Measurements from ENCODE around the gene ZNF621. TPM values are rescaled to one million over a fixed set of nuclear protein-coding genes. Genes with fewer than 3 reads are reported as not detected.

The ZNF621 gene
- total RNA-seq, 1 donor: 21.4 TPM

DNA sequence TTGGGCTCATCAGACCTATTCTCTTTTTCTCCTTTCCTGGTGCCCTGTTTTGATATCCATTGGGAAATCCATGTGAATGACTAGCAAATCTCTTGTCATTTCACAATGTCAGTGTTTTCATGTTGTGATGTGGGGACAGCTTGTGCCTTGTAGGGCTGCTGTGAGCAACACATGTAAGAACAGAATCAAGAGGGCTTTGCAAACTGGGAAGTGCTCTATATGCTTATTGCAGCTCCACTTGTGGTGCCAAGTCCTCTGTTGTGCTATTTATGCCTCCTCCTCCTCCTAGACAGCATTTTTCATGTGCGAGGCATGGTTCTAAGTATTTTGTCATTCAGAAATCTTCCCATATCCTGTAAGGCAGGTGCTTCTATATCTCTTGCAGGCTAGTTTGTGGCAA lies 56.4 kb downstream of the ZNF621 start:
- Histone ChIP-seq H3K9me3 (ENCODE audit: low read depth, low read length) (no peaks in the 10 kb centered on the region), H3K4me1 (ENCODE audit: insufficient read depth, low read length) (peaks cover 3% of the 10 kb centered on the region), H3K27ac (ENCODE audit: low read depth, low read length) (no peak overlapping the region), H3K4me2 (ENCODE audit: insufficient read depth, low read length) (no peak overlapping the region), H3K27me3 (ENCODE audit: insufficient read depth, low read length) (peaks cover 5% of the 10 kb centered on the region), H4K20me1 (ENCODE audit: insufficient read depth, low read length) (no peaks in the 10 kb centered on the region), H2AFZ (ENCODE audit: low read length) (no peak overlapping the region), H3K36me3 (ENCODE audit: insufficient read depth, low read length) (no peaks in the 10 kb centered on the region), H3K79me2 (ENCODE audit: insufficient read depth, low read length) (no peaks in the 10 kb centered on the region), H3K4me3 (ENCODE audit: insufficient read depth, low read length) (no peak overlapping the region)
- DNase-seq (ENCODE audit: insufficient read length, low spot score, missing footprints): no peak
- TF ChIP-seq, protein P1, sequence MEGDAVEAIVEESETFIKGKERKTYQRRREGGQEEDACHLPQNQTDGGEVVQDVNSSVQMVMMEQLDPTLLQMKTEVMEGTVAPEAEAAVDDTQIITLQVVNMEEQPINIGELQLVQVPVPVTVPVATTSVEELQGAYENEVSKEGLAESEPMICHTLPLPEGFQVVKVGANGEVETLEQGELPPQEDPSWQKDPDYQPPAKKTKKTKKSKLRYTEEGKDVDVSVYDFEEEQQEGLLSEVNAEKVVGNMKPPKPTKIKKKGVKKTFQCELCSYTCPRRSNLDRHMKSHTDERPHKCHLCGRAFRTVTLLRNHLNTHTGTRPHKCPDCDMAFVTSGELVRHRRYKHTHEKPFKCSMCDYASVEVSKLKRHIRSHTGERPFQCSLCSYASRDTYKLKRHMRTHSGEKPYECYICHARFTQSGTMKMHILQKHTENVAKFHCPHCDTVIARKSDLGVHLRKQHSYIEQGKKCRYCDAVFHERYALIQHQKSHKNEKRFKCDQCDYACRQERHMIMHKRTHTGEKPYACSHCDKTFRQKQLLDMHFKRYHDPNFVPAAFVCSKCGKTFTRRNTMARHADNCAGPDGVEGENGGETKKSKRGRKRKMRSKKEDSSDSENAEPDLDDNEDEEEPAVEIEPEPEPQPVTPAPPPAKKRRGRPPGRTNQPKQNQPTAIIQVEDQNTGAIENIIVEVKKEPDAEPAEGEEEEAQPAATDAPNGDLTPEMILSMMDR (IDR thresholded peaks at IDR 0.05; ENCODE audit: extremely low read depth, low read depth, low read length): no peak

DNA sequence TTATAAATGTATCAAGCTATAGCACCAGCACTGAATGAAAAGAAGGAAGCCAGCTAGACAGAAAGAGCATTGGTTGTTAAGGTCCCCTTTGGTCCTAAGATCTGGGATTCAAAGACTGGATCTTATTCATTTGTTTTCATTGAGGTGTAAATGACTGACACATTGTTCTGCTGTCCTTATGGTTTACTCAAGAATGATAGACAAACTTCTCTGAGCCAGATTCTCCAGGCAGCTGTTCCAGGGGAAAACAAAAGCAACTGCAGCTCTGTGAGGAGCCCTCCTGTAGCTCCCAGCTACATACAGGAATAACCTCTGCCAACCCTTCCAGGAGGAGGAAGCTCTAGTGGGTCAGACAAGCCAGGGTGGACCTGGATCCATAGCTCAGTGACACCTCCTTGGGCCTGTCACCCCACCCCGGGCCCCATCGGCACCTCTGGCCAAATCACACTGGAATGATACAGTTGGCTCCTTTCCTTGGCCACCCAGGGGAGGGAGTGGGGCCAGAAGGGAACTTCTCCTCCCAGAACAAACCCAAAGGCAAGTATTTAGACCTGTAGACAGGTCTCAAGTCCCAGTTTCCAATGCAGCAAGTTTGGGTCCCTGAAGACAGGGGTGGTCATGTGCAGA lies 57.8 kb downstream of the ZNF621 start:
- Histone ChIP-seq H3K27ac (ENCODE audit: low read depth, low read length) (no peak overlapping the region), H4K20me1 (ENCODE audit: insufficient read depth, low read length) (no peaks in the 10 kb centered on the region)

DNA sequence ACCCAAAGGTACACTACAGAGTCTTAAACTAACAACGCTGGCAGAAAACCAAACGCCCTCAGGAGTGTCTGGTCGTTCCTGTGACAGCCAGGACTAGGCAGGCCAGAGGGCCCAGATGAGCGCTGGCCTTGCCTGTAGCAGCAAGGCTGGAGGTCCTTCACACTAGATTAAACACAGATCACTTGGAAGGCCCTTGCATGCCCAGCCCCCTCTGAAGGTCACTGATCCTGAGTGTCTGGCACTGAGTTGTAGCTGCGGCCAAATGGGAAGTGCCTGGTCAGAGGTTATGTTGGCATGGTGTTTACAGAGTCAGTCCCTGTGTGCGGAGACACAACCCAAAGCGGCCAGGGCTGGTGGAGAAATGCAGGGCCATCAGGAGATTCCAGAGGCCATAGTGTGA lies 58.9 kb downstream of the ZNF621 start:
- TF ChIP-seq, protein P1 (IDR thresholded peaks at IDR 0.05; ENCODE audit: extremely low read depth, low read depth, low read length): no peak
- no peak overlapping the region for H3K4me3 ChIP-seq (ENCODE audit: insufficient read depth, low read length)
- no peak for DNase-seq (ENCODE audit: insufficient read length, low spot score, missing footprints)
- H3K27ac ChIP-seq (ENCODE audit: low read depth, low read length): no peak overlapping the region
- peaks cover 3% of the 10 kb centered on the region for H3K4me1 ChIP-seq (ENCODE audit: insufficient read depth, low read length)
- no peaks in the 10 kb centered on the region for H4K20me1 ChIP-seq (ENCODE audit: insufficient read depth, low read length)
- no peak overlapping the region for H2AFZ ChIP-seq (ENCODE audit: low read length)
- H3K9me3 ChIP-seq (ENCODE audit: low read depth, low read length): no peaks in the 10 kb centered on the region
- peaks cover 7% of the 10 kb centered on the region for H3K27me3 ChIP-seq (ENCODE audit: insufficient read depth, low read length)
- no peaks in the 10 kb centered on the region for H3K79me2 ChIP-seq (ENCODE audit: insufficient read depth, low read length)
- H3K36me3 ChIP-seq (ENCODE audit: insufficient read depth, low read length): no peaks in the 10 kb centered on the region
- no peak overlapping the region for H3K4me2 ChIP-seq (ENCODE audit: insufficient read depth, low read length)

More for the DNA sequence above, 57.8 kb downstream of the ZNF621 start:
- Histone ChIP-seq H3K4me2 (ENCODE audit: insufficient read depth, low read length) (no peak overlapping the region), H3K9me3 (ENCODE audit: low read depth, low read length) (no peaks in the 10 kb centered on the region), H2AFZ (ENCODE audit: low read length) (no peak overlapping the region), H3K4me3 (ENCODE audit: insufficient read depth, low read length) (no peak overlapping the region), H3K79me2 (ENCODE audit: insufficient read depth, low read length) (no peaks in the 10 kb centered on the region), H3K27me3 (ENCODE audit: insufficient read depth, low read length) (peaks cover 7% of the 10 kb centered on the region), H3K36me3 (ENCODE audit: insufficient read depth, low read length) (no peaks in the 10 kb centered on the region), H3K4me1 (ENCODE audit: insufficient read depth, low read length) (peaks cover 3% of the 10 kb centered on the region)
- no peak for DNase-seq (ENCODE audit: insufficient read length, low spot score, missing footprints)
- TF ChIP-seq, protein P1 (IDR thresholded peaks at IDR 0.05; ENCODE audit: extremely low read depth, low read depth, low read length): no peak

DNA sequence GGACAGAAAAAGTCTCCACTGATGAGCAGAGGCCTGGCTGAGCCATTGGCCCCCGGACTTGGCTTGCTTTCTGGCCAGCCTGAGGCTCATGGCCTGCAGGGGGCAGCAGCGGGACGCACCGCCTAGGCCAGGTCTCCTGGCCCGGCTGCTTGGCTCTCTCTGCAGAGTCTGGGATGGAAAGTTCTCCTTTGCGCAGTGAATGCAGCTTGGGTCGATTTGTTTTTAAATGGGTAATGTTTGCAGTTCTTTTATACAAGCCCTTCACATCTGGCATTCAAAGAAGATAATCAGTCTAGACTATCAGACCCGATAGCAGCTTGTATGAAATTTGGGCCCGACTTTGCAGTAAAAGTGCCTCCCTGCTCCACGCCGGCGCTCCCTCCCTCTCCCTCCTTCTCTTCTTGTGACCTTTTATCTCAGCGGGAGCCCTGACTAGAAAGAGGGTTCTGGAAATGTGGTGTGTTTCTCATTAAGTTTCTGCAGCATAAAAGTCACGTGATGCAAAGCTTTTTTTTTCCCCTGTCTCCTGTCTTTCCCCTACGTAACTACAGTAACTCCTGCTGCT lies 59.9 kb downstream of the ZNF621 start:
- H3K4me3 ChIP-seq (ENCODE audit: insufficient read depth, low read length): no peak overlapping the region
- H3K27ac ChIP-seq (ENCODE audit: low read depth, low read length): no peak overlapping the region
- no peaks in the 10 kb centered on the region for H4K20me1 ChIP-seq (ENCODE audit: insufficient read depth, low read length)
- H3K4me2 ChIP-seq (ENCODE audit: insufficient read depth, low read length): no peak overlapping the region
- H3K4me1 ChIP-seq (ENCODE audit: insufficient read depth, low read length): peaks cover 3% of the 10 kb centered on the region
- peak; percentile 92 for DNase-seq (ENCODE audit: insufficient read length, low spot score, missing footprints)
- no peaks in the 10 kb centered on the region for H3K9me3 ChIP-seq (ENCODE audit: low read depth, low read length)
- H2AFZ ChIP-seq (ENCODE audit: low read length): peak overlapping the region; percentile 4
- TF ChIP-seq, protein P1 (IDR thresholded peaks at IDR 0.05; ENCODE audit: extremely low read depth, low read depth, low read length): peak; percentile 94
- H3K27me3 ChIP-seq (ENCODE audit: insufficient read depth, low read length): peaks cover 7% of the 10 kb centered on the region
- no peaks in the 10 kb centered on the region for H3K79me2 ChIP-seq (ENCODE audit: insufficient read depth, low read length)
- H3K36me3 ChIP-seq (ENCODE audit: insufficient read depth, low read length): no peaks in the 10 kb centered on the region
